GM12874 (cell line): ENCODE results near the gene SMARCA5.

Source experiments
- TF ChIP-seq, protein P1 (sequence below): IDR thresholded peaks from 2 replicates; pipeline ENCODE4 v1.5.1; 2011; ENCODE audit warnings: low read depth, mild to moderate bottlenecking, control low read depth, low read length, moderate library complexity; ENCODE audit not compliant: insufficient read depth

Gene SMARCA5

DNA sequence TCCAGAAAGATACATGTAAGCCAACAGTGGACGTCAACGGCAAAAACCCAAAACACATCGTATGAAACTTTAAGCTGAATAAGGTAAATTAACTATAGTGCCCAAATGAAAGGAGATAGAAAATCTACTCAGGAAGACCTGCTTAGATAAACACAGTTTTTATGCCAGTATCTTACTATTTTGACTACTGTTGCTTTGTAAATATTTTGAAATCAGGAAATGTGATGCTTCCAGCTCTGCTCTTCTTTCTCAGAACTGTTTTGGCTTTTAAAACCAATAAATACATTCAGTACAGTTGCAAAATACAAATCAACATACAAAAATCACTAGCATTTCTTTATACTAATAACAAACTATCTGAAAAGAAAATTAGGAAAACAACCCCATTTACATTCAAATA is 83.8 kb downstream of the SMARCA5 start:
- TF ChIP-seq, protein P1, sequence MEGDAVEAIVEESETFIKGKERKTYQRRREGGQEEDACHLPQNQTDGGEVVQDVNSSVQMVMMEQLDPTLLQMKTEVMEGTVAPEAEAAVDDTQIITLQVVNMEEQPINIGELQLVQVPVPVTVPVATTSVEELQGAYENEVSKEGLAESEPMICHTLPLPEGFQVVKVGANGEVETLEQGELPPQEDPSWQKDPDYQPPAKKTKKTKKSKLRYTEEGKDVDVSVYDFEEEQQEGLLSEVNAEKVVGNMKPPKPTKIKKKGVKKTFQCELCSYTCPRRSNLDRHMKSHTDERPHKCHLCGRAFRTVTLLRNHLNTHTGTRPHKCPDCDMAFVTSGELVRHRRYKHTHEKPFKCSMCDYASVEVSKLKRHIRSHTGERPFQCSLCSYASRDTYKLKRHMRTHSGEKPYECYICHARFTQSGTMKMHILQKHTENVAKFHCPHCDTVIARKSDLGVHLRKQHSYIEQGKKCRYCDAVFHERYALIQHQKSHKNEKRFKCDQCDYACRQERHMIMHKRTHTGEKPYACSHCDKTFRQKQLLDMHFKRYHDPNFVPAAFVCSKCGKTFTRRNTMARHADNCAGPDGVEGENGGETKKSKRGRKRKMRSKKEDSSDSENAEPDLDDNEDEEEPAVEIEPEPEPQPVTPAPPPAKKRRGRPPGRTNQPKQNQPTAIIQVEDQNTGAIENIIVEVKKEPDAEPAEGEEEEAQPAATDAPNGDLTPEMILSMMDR = no peak

DNA sequence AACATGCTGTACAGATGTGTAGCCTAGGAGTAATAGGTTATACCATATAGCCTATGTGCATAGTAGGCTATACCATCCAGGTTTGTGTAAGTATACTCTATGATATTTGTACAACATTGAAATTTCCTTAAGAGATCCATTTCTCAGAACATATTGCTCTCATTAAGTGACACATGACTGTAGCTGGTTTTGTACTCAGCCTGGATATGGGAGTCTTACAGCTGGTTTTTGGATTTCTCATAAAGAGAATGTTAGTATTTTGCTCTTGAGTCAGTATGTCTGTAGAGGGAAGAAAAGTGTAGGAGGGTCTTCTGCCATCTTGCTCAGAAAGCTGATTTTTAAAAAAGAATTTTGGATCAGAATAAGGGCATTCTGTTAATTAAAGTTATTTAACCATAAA is 85.3 kb downstream of the SMARCA5 start:
- TF ChIP-seq, protein P1 = no peak

DNA sequence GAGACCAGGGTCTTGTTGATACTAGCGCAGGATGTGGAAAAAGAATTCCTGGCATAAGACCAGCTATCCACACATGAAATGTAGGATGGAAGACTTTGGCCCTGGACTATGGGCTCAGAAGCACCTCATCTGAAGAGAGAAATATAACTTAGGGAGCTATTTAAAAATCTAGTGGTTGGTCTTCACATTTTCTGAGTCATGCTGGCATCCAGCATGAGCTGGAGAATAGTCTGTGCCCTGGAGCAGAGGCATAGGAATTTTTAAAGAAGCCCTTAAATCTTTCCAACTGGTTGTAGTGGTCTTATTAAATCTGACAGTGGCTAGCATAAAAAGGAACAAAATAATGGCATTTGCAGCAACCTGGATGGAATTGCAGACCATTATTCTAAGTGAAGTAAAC is 86.3 kb downstream of the SMARCA5 start:
- TF ChIP-seq, protein P1 = no peak

DNA sequence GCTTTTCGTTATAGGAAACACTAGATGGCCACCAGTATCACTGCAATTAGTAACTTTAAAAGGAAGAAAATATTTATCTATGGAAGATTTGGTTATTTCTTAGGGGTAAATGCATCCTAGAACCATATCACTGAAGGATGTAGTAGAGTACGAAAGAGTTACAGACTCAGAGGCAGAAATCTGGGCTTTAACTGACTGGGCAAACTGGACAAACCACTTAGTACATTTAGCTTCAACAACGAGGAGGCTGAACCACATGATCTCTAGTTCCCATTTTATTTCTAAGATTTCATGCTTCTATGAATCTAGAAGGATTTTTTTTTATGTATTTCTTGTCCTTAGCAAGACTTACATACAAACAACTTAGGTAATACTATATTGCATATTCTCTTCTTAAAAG is 93.0 kb downstream of the SMARCA5 start:
- TF ChIP-seq, protein P1 = no peak
